GM21576 (cell line): ENCODE data around the gene INO80D.

Source experiments
- ATAC-seq: cut with Tn5 transposase; IDR thresholded peaks from one replicate; pipeline ENCODE4 v1.9.1; 2021; ENCODE audit warnings: mild to moderate bottlenecking, moderate library complexity; ENCODE audit not compliant: unreplicated experiment

Gene INO80D

GRCh38 chr2:205946226-205946625, 139.7 kb downstream of the INO80D start:
- ATAC-seq = no peak
